Mucosa of gallbladder (tissue), 1 donor: ENCODE results near the gene FGF14. TPM values are rescaled to one million over a fixed set of nuclear protein-coding genes. Genes with fewer than 3 reads are reported as not detected.

Source experiments
- DNase-seq: peaks from one replicate; pipeline ENCODE4 v3.0.0-alpha.2; 2020; ENCODE audit warnings: low spot score
- total RNA-seq: library from RNA; stranded (reverse); gene quantifications from one replicate; pipeline ENCODE4 v1.2.1, GENCODE V29; 2021
- donor health status: DM: no; HTN: no; CAD: no.

Gene FGF14
- total RNA-seq, 1 donor from 2014 or later = 1.5 TPM

DNA sequence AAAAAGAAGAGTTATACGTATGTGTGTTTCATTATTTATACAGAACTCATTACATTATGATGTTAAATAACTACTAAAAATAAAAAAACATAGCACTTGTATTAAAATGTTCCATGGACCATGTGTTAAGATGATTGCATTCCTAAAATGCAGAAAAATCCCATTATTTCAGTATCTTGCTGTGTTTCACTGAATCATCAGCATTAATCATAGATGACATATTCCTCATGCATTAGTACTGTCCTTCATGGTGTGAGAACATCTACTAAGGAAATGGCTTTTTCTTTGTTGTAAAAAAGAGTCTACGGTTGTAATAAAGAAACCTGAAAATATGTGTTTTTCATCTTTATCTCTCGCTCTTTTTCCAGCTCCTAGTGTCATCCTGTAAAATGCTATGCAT, 416.5 kb downstream of the FGF14 start:
- DNase-seq = no peak

- DNase-seq = no peak
These were observed 418.9 kb downstream of the FGF14 start for GRCh38 chr13:101982903-101983302.

GRCh38 chr13:101979825-101980224, 422.0 kb downstream of the FGF14 start:
- no peak for DNase-seq

GRCh38 chr13:101978552-101979315, 423.1 kb downstream of the FGF14 start:
- DNase-seq = no peak

DNA sequence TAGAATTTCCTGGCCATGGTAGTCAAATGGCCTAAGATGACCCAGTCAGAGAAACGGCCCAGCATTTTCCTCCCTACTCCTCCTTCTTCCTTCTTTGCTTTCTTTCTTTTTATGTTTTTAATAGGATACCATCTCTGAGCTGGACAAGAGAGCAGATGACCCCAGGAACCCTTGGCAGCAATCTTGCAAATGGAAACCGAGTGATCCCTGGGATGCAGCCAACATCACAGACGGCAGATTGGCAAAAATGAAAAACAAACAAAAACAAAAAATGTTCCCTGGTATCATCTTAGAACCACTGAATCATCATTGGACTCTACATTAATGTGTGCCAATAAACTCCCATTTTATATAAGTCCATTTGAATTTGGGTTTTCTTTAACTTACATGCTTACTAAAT, 424.4 kb downstream of the FGF14 start:
- DNase-seq = no peak

DNA sequence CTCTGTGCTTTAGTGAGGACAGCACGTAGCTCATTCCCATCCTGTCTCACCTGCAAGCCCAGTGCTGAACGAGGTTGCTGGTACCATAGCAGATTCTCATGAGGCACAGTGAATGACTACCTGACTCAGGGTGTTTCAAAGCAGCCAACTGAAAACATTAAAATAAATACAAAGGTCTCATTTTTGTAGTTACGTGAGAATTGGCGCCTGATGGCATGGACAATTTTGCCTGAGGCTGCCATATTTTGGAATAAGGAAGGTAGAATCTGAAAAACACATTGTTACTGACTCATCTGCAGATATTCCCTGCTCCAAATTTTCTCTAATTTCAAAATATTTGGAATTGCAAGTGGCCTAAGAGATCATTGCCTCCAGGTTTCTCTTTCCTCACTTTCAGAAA, 429.7 kb downstream of the FGF14 start:
- DNase-seq = no peak

DNA sequence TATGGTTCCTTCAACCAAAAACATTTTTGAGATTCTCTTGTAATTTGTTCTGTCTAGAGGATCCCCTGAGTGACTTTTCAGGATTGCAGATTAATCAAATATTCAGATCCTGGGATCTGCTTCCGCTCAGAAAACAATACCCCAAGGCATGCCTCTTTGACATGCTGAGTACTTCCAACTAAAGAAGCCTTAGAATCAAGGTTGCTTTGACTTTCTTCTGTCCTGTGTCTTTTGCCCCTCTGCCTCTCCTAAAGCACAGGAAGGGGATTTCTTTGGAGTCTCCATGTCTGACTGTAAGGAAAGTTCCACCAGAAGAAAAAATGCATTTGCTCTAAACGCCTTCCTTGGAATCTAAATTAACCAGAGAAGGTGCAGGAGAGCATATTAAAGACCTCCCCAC, 431.5 kb downstream of the FGF14 start:
- DNase-seq = no peak

DNA sequence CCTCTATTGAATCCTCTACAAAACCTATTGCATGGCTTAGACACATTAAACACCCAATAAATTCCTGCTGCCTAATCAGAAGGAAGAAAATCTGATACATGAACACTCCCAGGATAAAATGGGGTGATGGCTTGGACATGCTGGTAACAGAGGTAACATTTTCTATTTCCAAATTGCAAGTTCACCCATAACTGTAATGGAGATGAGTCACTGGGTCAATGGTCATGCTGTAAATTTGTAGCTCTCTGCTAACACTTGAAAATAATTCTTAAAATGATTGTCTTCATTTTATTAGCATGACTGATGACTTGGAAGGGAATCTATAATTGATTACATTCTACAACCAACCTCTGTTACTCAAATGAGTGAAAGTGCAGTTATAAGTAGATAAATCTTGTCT, 434.1 kb downstream of the FGF14 start:
- DNase-seq = no peak

GRCh38 chr13:101967216-101967615, 434.6 kb downstream of the FGF14 start:
- no peak for DNase-seq

GRCh38 chr13:101965096-101965495, 436.8 kb downstream of the FGF14 start:
- DNase-seq = no peak

DNA sequence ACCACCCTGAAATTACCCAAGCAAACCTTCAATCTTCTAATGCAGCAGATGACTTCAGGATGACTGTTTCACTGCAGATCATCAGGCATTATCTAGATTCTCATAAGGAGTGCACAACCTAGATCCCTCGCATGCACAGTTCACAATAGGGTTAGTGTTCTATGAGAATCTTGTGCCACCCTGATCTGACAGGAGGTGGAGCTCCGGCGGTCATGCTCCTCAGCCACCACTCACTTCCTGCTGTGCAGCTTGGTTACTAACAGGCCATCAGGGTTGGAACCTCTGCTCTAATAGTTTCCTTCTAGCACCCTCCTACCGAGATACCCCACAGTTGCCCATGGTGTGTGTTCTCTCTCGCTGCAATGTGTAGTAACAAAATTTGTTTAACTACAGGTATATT, 442.8 kb downstream of the FGF14 start:
- DNase-seq = no peak

DNA sequence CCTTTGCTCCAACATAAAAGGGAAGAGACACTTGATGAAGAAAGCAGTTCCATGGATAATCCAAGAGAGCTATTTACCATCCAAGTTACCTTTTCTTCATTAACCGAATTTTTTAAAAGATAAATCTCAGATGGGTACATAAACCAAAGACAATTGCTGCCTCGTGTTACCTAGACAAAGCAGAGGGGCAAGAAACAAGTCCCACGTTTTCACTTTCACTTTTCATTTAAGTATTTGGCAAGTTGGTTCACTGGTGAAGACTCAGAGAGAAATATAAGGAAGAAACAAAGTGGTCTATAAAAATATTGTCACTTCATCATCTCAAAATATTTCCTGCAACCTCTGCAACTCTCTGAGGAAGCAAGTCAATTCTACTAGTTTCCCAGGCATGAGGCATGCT, 446.1 kb downstream of the FGF14 start:
- DNase-seq = no peak

DNA sequence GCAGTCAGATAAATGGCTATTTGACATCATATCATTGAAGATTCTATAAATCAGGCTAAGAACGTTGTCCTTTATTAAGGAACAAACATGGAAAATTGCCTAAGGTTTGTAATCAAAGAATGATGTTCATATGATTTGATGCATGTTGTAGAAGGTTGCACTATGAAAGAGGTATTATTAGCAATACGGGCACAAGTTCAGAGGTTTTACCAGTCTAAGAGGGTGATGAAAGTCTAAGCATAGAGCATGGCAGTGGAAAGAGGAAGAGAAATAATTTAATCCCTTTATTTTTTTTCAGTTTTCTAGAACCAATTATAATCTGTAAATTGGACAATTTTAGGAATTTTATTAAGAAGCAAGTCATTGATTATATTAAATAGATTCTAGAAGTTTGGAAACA, 450.7 kb downstream of the FGF14 start:
- no peak for DNase-seq

- DNase-seq = no peak
These were observed 452.2 kb downstream of the FGF14 start for GRCh38 chr13:101949681-101950080.

DNA sequence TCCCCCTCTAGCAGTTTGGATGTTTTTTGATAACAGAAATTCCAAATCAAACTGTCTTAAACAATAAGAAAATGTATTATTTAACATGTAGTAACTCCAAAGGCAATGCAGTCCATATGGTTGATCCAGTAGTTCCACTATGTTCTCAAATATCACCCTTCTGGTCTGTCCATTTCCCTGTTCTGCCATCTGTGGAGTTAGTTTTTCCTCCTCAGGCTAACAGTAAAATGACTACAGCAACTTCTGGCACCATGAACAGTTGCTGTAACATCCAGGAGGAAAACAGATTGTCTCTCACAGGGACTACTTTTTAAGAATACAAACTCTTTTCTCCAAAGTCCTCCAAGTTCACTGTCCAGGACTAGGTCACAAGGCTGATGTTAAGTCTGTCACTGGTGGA, 455.4 kb downstream of the FGF14 start:
- DNase-seq = no peak

GRCh38 chr13:101945435-101945834, 456.4 kb downstream of the FGF14 start:
- DNase-seq = no peak

- DNase-seq = no peak
These were observed 457.3 kb downstream of the FGF14 start for GRCh38 chr13:101944521-101944920.

DNA sequence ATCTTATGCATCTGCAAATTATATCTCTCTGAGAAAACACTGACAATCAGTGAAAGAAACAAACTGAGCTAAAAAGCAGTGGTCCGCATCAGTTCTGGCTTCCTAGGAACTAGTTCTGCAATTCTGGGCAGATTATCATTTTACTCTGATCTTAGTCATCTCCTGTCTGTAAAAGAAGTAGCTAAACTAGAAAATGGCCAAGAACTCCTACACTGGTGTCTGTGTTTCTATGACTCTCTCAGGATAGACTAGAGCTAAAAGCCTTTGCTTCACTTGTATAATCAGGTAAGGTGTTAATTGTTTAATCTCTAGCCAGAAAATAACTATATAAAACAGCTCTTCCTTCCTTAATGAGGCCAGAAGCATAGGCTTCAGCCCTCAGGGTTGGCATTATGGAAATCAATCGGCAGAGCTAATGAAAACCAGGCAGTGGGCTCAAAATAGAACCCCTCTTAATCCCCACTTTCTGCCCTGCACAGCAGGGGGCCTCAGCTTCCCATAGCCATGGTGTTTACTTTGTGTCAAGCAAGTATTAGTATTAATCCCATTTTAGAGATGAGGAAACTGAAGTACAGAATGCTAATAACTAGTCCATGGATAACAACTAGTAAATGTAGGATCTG, 459.2 kb downstream of the FGF14 start:
- DNase-seq = no peak

DNA sequence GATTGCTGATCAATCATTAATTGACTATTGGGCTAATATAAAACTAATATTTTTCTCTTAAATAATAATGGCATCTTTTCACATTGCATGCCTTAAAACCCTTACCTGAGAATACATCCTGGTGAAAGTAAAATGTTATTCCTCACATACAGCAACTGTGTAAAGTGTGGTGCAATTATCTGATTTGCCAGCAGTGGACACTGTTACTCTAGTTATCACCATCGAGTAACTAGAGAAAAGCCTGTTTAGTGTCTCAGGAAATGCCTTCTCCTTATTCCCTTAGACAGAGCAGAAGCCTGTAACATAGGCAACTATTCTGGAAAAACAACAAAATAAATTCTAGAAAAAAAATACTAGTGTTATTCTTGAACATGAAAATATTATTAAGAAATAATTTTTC, 459.8 kb downstream of the FGF14 start:
- peak; percentile 41 for DNase-seq

DNA sequence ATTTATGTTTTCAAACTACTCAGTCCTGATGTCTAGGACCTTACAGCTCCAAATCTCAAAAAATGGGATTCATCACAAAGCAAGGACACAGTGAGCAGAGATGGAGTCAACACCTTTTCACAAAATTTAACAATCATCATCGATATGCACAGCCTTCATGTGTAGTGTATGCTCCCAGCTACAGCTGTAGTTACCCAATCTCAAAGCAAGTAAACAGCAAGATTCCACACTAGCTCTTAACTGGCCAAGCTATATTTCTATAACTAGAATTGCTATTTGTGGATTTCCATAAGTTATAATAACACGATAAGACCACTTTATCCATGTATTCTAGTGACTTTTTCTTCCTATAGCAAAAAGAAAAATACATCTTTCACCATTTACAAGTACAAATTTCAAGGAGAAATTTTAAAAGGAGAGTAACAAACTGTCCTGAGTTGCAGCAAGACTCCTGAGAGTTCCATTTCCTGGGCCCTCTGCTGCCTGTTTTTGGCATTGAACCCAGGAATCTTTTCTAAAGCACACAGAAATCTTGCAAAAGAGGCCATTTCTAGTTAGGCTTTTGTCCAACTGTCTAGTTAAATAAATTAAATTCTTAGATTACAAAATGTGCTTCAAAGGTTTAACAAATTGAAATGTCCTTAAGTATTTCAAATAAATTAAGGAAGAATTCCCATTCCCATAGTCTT, 460.6 kb downstream of the FGF14 start:
- no peak for DNase-seq

DNA sequence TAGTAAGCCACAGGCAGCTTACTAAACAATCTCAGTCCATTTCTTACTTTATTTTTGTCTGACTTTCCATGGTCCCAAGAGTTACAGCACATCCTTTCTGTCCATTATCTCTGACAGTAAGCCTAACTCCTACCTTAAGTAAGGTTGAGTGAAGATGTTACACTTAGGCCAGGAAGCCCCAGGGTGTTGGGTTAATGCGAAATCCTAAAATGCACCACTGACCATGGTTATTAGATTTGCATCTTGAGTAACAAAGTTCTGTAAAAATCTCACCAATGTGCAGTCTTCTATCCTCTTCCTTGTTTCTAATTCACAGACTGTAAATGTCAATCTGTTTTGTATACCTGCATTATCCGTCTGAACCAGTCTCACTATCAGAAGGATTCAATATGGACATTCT, 462.5 kb downstream of the FGF14 start:
- DNase-seq = no peak

GRCh38 chr13:101935828-101936227, 466.0 kb downstream of the FGF14 start:
- no peak for DNase-seq

DNA sequence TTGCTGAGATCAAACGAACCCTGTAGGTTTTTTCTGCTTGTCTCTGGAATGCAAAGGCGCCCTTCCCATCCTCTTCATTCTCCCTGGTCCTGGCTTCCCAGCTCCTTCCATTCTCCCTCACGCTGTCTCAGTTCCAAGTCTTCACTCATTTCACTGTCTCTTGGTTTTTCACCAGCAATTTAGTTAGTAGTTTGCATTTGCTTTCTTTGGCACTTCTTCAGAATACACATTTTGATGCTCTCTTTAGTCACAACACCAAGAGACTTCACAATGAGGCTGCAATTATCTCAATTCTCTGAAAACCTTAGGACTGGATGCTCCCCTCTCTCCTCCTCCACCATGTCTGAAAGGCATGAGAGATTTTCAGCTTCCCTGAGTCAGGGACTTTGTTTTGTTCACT, 470.7 kb downstream of the FGF14 start:
- no peak for DNase-seq
